Activated CD8-positive, alpha-beta memory T cell treated with anti-CD3 and anti-CD28 coated beads, Interleukin-2, amount 10 ng/mL, durations not matched to agents 7 days and 5 days (primary cell): ENCODE measurements around the gene BOK. TPM values are rescaled to one million over a fixed set of nuclear protein-coding genes. Genes with fewer than 3 reads are reported as not detected.

Experiments used
- ATAC-seq: fragments of 150-1000 bp; cut with Tn5 transposase; one replicate; pipeline ENCODE4 v1.10.0; 2021; ENCODE audit warnings: moderate library complexity
- CTCF ChIA-PET: fragments of 350-600 bp; sonication (Branson Sonifier 250); formaldehyde crosslinking; loops from one replicate; lab custom pipeline; 2021; ENCODE audit warnings: antibody characterized with exemption; lab: Charles Lee
- DNase-seq: peaks from one replicate; pipeline ENCODE4 v3.0.0-alpha.2; 2020
- H3K27ac Mint-ChIP-seq: one replicate; pipeline ENCODE4 v1.8.0; 2021; ENCODE audit warnings: mild to moderate bottlenecking, mixed read lengths
- H3K27me3 Mint-ChIP-seq: one replicate; pipeline ENCODE4 v1.8.0; 2021; ENCODE audit warnings: mixed read lengths
- H3K36me3 Mint-ChIP-seq: one replicate; pipeline ENCODE4 v1.8.0; 2021; ENCODE audit warnings: mild to moderate bottlenecking, mixed read lengths
- H3K4me1 Mint-ChIP-seq: one replicate; pipeline ENCODE4 v1.8.0; 2021; ENCODE audit warnings: mixed read lengths
- H3K4me3 Mint-ChIP-seq: one replicate; pipeline ENCODE4 v1.8.0; 2021; ENCODE audit warnings: mild to moderate bottlenecking, moderate library complexity, mixed read lengths
- H3K9me3 Mint-ChIP-seq: one replicate; pipeline ENCODE4 v1.8.0; 2022; ENCODE audit warnings: low read depth, mixed read lengths
- total RNA-seq, 2 experiments: library from RNA; stranded (reverse); gene quantifications; one replicate each; pipeline ENCODE4 v1.2.3, GENCODE V29; 2021

Gene BOK
- total RNA-seq, 2 experiments from 2014 or later: not detected

DNA sequence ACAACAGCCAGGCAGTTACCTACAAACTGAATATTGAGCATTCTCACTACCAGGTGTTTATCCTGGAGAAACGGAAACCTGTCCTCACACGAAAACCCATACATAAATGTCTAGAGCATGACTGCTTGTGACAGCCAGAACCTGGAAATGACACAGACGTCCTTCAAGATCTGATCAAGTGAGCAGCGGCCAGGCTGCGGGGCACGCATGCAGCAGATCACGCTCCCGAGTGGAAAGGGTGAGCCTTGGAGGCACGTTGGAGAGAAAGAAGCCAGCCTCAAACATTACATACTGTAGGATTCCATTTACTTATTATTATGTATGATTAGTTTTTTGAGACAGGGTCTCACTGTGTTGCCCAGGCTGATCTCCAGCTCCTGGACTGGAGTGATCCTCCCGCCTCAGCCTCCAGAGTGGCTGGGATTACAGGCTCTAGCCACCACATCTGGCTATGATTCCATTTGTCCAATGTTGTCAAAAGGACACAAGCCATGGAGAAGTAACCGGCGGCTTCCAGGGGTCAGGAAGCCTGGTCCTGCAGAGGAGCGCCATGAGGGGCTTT lies 27.3 kb upstream of the BOK start:
- no peaks in the 10 kb centered on the region for H3K4me1 Mint-ChIP-seq
- H3K36me3 Mint-ChIP-seq: no peaks in the 10 kb centered on the region
- CTCF ChIA-PET: no interaction called here

DNA sequence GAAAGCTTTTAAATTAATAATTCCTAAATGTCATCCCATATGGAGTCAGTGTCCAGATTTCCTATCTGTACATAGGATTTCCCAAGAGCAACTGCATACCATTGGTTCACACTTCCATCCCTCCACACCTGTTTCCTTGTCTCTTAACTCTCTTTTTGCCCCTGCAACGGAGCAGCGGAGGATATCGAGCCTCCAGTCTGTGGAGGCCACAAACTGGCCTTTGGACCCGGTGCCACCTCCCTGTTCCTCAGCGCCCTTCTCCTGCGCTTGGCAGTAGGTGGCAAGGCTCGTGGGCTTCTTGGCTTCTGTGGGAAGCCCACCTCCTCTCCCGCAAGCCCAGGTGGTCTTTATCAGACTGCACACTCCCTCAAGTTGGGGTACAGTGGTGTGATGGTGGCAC lies 26.4 kb upstream of the BOK start:
- Mint-ChIP-seq H3K27me3 (peaks cover 4% of the 10 kb centered on the region), H3K4me3 (no peak overlapping the region), H3K4me1 (no peaks in the 10 kb centered on the region), H3K27ac (no peak overlapping the region), H3K9me3 (no peaks in the 10 kb centered on the region), H3K36me3 (no peaks in the 10 kb centered on the region)
- CTCF ChIA-PET: no interaction called here
- DNase-seq (no peak), ATAC-seq (no peak)

More for the DNA sequence above, 27.3 kb upstream of the BOK start:
- Mint-ChIP-seq H3K4me3 (no peak overlapping the region), H3K9me3 (no peaks in the 10 kb centered on the region), H3K27ac (no peak overlapping the region), H3K27me3 (peaks cover 3% of the 10 kb centered on the region)
- ATAC-seq: no peak
- no peak for DNase-seq

GRCh38 chr2:241532733-241533601 lies 25.6 kb upstream of the BOK start:
- Mint-ChIP-seq H3K9me3 (no peaks in the 10 kb centered on the region), H3K36me3 (no peaks in the 10 kb centered on the region), H3K27me3 (peaks cover 4% of the 10 kb centered on the region), H3K4me1 (no peaks in the 10 kb centered on the region), H3K4me3 (no peak overlapping the region), H3K27ac (no peak overlapping the region)
- no peak for DNase-seq
- ATAC-seq: no peak
- CTCF ChIA-PET: no interaction called here

- ATAC-seq: no peak
- no peak for DNase-seq
- Mint-ChIP-seq H3K4me3 (no peak overlapping the region), H3K27ac (no peak overlapping the region), H3K27me3 (peaks cover 7% of the 10 kb centered on the region), H3K36me3 (no peaks in the 10 kb centered on the region), H3K4me1 (no peaks in the 10 kb centered on the region), H3K9me3 (no peaks in the 10 kb centered on the region)
- CTCF ChIA-PET: no interaction called here
Measured at GRCh38 chr2:241534293-241534692, 24.3 kb upstream of the BOK start.

DNA sequence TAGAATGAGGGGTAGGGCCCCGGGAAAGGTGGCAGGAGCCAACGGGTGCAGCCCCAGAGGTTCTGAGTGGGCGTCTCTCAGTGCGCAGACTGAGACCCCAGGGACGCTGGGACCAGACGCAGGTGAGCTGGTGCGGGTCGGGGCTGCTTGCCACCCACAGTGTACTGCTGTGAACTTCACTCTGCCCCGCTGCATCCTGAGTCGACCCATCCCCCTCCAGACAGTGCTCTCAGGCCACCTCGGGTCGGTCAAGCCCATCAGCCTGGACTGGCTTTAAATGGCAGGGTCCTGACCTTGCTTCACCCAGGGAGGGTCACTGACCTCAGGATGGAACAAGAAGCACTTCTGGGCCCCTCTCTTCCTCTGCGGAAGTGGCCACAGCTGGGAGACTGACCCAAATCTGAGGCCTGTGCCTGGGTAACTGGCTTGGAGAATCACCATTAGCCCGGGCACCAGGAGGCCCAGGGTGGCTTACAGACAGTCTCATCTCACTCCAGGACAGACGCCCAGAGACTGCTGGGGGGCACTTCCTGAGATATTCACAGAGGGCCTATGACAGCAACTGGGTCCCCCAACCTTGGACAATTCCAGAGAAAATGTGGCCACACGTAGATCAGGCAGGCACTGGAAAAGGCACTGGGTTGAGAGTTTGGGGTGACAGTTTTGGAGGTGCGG lies 23.7 kb upstream of the BOK start:
- ATAC-seq (no peak), DNase-seq (no peak)
- Mint-ChIP-seq H3K36me3 (no peaks in the 10 kb centered on the region), H3K9me3 (no peaks in the 10 kb centered on the region), H3K4me3 (no peak overlapping the region), H3K27ac (no peak overlapping the region), H3K27me3 (peaks cover 8% of the 10 kb centered on the region), H3K4me1 (no peaks in the 10 kb centered on the region)
- CTCF ChIA-PET: no interaction called here

GRCh38 chr2:241535871-241536655 lies 22.5 kb upstream of the BOK start:
- DNase-seq: no peak
- no peak overlapping the region for H3K27ac Mint-ChIP-seq
- H3K4me3 Mint-ChIP-seq: no peak overlapping the region
- ATAC-seq: no peak
- CTCF ChIA-PET: no interaction called here
- H3K27me3 Mint-ChIP-seq: peaks cover 15% of the 10 kb centered on the region
- H3K9me3 Mint-ChIP-seq: no peaks in the 10 kb centered on the region
- H3K4me1 Mint-ChIP-seq: peaks cover 3% of the 10 kb centered on the region
- H3K36me3 Mint-ChIP-seq: no peaks in the 10 kb centered on the region

- DNase-seq (no peak), ATAC-seq (no peak)
- H3K9me3 Mint-ChIP-seq: no peaks in the 10 kb centered on the region
- no peak overlapping the region for H3K4me3 Mint-ChIP-seq
- H3K27ac Mint-ChIP-seq: no peak overlapping the region
- CTCF ChIA-PET: no interaction called here
- H3K27me3 Mint-ChIP-seq: peaks cover 26% of the 10 kb centered on the region
- peaks cover 3% of the 10 kb centered on the region for H3K4me1 Mint-ChIP-seq
- H3K36me3 Mint-ChIP-seq: no peaks in the 10 kb centered on the region
Measured at GRCh38 chr2:241538838-241539615, 19.5 kb upstream of the BOK start.

DNA sequence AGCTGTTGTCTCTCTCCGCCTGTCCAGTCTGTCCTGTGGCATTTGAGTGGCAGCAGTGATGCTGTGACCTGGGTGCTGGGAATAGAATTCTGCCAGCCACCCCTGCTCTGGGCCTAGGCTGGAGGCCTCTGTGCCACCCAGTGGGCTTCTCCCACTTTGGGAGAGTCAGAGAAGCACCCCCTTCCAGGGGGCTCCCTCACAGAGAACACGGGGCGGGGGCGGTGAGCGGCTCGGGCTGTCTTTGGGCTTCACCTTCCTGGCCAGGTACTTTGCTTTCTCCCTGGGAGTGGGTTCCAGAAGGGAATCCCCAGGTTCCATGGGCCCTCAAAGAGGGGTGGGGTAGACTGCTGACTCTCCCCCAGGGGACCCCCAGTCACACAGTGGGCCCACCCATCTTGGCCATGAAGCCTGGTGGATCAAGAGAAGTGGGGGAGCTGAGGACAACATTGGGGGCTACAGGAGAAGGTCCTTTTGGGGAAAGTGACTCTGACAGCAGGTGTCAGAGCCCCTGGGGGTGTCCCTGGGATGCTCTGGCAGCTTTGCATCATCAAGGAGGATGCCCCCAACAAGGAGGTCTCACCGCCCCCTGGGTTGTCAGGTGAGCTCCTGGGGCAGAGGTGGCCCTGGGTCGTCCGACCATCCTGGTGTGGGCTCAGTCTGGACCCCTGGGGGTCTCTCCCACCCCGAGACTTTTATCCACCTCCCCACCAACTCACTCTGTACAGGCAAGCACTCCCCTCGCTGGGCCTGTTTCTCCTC lies 18.8 kb upstream of the BOK start:
- CTCF ChIA-PET: interaction anchor here (1.4 kb wide), 1 partner anchor 34 kb away, joined by 3 read pairs; no protein-coding TSS in a partner anchor
- H3K27me3 Mint-ChIP-seq: peaks cover 26% of the 10 kb centered on the region
- peaks cover 3% of the 10 kb centered on the region for H3K4me1 Mint-ChIP-seq
- DNase-seq (no peak), ATAC-seq (no peak)
- no peaks in the 10 kb centered on the region for H3K9me3 Mint-ChIP-seq
- no peaks in the 10 kb centered on the region for H3K36me3 Mint-ChIP-seq
- no peak overlapping the region for H3K4me3 Mint-ChIP-seq
- H3K27ac Mint-ChIP-seq: no peak overlapping the region

- no peak for ATAC-seq
- CTCF ChIA-PET: interaction anchor here (1.1 to 1.4 kb wide), 2 partner anchors 34 to 148 kb away, joined by 3 read pairs; no protein-coding TSS in a partner anchor
- Mint-ChIP-seq H3K9me3 (no peaks in the 10 kb centered on the region), H3K4me3 (no peak overlapping the region), H3K27ac (no peak overlapping the region), H3K36me3 (no peaks in the 10 kb centered on the region), H3K27me3 (peaks cover 26% of the 10 kb centered on the region), H3K4me1 (peaks cover 3% of the 10 kb centered on the region)
- DNase-seq: no peak
Measured at GRCh38 chr2:241540401-241540770, 18.2 kb upstream of the BOK start.

DNA sequence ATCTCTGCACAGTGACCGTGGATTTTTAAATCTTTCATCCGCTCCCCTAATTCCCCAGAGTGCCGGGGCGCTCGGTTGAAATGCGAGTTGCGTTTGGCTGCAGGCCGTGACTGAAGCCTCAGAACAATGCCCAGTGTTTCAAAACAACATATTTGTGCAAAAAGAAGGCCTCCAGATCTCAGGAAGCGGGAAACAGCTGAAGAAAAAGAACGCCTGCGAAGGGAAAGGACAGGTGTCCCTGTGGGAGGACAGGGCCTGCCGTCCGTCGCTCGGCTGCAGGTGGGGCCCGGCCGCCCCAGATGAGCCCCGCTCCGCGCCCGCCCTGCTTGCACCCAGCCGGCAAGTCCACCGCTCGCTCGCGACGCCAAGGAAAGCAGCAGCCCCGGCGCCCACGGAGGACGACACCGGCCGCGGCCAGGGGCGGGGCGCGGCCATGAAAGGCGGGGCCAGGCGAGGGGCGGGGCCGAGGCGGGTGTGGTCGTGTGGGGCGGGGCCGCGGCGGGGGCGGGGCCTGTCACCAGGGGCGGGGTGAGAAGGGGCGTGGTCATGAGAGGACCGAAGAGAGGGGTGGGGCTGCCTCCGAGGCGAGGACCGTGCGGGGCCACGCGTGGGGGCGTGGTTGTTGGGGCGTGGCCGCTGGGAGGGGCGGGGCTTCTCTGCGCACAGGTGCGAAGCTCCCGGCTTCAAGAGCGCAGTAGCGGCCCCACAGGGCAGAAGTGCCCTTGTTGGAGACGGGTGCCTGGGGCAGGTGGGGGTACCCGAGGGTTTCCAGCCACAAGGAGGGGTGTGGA lies 17.6 kb upstream of the BOK start:
- peaks cover 3% of the 10 kb centered on the region for H3K4me1 Mint-ChIP-seq
- CTCF ChIA-PET: interaction anchor here (1.1 to 1.4 kb wide), 2 partner anchors 35 to 149 kb away, joined by 3 read pairs; no protein-coding TSS in a partner anchor
- DNase-seq: peak; percentile 73
- H3K27me3 Mint-ChIP-seq: peaks cover 26% of the 10 kb centered on the region
- no peak overlapping the region for H3K4me3 Mint-ChIP-seq
- no peak overlapping the region for H3K27ac Mint-ChIP-seq
- ATAC-seq: peak; percentile 79
- no peaks in the 10 kb centered on the region for H3K9me3 Mint-ChIP-seq
- no peaks in the 10 kb centered on the region for H3K36me3 Mint-ChIP-seq

DNA sequence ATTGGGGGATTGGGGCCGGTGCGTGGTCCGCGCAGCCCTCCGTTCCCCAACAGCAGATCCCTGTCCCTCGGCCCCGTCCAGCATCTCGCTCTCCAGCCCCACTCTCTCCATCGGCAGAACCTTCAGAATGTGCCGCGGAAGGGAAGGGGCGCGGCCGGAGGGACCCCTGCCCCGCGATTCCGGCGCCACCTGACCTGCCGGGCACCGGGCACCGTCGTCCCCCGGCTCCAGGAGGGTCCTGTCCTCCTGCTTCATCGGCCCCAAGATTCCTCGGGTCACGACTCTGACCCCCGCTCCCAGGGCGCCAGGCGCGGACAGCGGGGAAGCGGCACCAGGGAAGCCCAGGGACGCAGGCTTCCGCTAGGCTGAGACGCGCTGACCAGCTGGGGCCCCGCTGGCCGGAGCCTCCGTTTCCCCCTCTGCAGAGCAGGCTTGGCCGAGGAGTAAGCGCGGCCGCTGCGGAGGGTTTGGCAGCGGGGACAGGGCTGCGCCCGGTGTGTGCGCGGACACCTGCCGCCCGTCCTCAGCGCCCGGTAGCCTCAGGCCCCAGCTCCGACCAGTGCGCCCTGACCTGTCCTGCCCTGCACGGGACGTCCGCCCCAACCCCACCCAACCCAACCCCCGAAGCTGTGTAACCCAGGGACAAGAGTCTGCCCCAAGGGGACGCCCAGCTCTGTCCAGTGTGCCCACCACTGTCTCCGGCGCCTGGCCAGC lies 16.8 kb upstream of the BOK start:
- Mint-ChIP-seq H3K9me3 (no peaks in the 10 kb centered on the region), H3K4me1 (peaks cover 3% of the 10 kb centered on the region), H3K27ac (no peak overlapping the region), H3K27me3 (peaks cover 24% of the 10 kb centered on the region), H3K36me3 (no peaks in the 10 kb centered on the region), H3K4me3 (no peak overlapping the region)
- DNase-seq: no peak
- no peak for ATAC-seq
- CTCF ChIA-PET: no interaction called here
